ENCODE measurements around the gene TSPAN7. TPM values are rescaled to one million over a fixed set of nuclear protein-coding genes. Genes with fewer than 3 reads are reported as not detected.

TSPAN7 gene
- total RNA-seq, 1 donor from 2014 or later, result 38.5 TPM

GRCh38 chrX:38626296-38626695 lies 65.0 kb downstream of the TSPAN7 start:
- no peak for DNase-seq (ENCODE audit: extremely low spot score in 2 of 2)
- Histone ChIP-seq H3K36me3 (no peaks in the 10 kb centered on the region), H3K9me3 (no peaks in the 10 kb centered on the region), H3K27me3 (no peaks in the 10 kb centered on the region), H3K27ac (no peak overlapping the region), H3K4me3 (no peak overlapping the region), H3K4me1 (no peaks in the 10 kb centered on the region)
- TF ChIP-seq CTCF (IDR thresholded peaks at IDR 0.05) (no peak), POLR2A (IDR thresholded peaks at IDR 0.05) (no peak), POLR2AphosphoS5 (IDR thresholded peaks at IDR 0.05; ENCODE audit: insufficient read depth in 1 of 2, low read depth in 1 of 2) (no peak)
- intact Hi-C loops (cut with DNase I), result no loop called here

GRCh38 chrX:38627683-38628082 lies 66.3 kb downstream of the TSPAN7 start:
- H3K36me3 ChIP-seq, result no peaks in the 10 kb centered on the region
- no peaks in the 10 kb centered on the region for H3K27me3 ChIP-seq
- H3K4me1 ChIP-seq, result no peaks in the 10 kb centered on the region
- no peak for DNase-seq (ENCODE audit: extremely low spot score in 2 of 2)
- TF ChIP-seq POLR2A (IDR thresholded peaks at IDR 0.05) (no peak), CTCF (IDR thresholded peaks at IDR 0.05) (no peak), POLR2AphosphoS5 (IDR thresholded peaks at IDR 0.05; ENCODE audit: insufficient read depth in 1 of 2, low read depth in 1 of 2) (no peak)
- H3K9me3 ChIP-seq, result no peaks in the 10 kb centered on the region
- intact Hi-C loops (cut with DNase I), result no loop called here
- H3K4me3 ChIP-seq, result no peak overlapping the region
- H3K27ac ChIP-seq, result no peak overlapping the region

- H3K27ac ChIP-seq, result no peak overlapping the region
- H3K4me3 ChIP-seq, result no peak overlapping the region
- H3K27me3 ChIP-seq, result no peaks in the 10 kb centered on the region
- H3K36me3 ChIP-seq, result no peaks in the 10 kb centered on the region
- no peak for DNase-seq (ENCODE audit: extremely low spot score in 2 of 2)
- H3K4me1 ChIP-seq, result no peaks in the 10 kb centered on the region
- intact Hi-C loops (cut with DNase I), result no loop called here
- TF ChIP-seq CTCF (IDR thresholded peaks at IDR 0.05), result no peak
- no peak for TF ChIP-seq POLR2A (IDR thresholded peaks at IDR 0.05)
- no peak for TF ChIP-seq POLR2AphosphoS5 (IDR thresholded peaks at IDR 0.05; ENCODE audit: insufficient read depth in 1 of 2, low read depth in 1 of 2)
- H3K9me3 ChIP-seq, result no peaks in the 10 kb centered on the region
Observed at GRCh38 chrX:38628587-38628986, 67.2 kb downstream of the TSPAN7 start.

GRCh38 chrX:38632516-38632915 lies 71.2 kb downstream of the TSPAN7 start:
- Histone ChIP-seq H3K9me3 (no peaks in the 10 kb centered on the region), H3K4me3 (no peak overlapping the region), H3K36me3 (no peaks in the 10 kb centered on the region), H3K4me1 (no peaks in the 10 kb centered on the region), H3K27me3 (no peaks in the 10 kb centered on the region), H3K27ac (no peak overlapping the region)
- no peak for TF ChIP-seq CTCF (IDR thresholded peaks at IDR 0.05)
- no peak for DNase-seq (ENCODE audit: extremely low spot score in 2 of 2)
- intact Hi-C loops (cut with DNase I), result no loop called here

- H3K36me3 ChIP-seq, result no peaks in the 10 kb centered on the region
- intact Hi-C loops (cut with DNase I), result no loop called here
- no peaks in the 10 kb centered on the region for H3K27me3 ChIP-seq
- no peaks in the 10 kb centered on the region for H3K9me3 ChIP-seq
- TF ChIP-seq POLR2AphosphoS5 (IDR thresholded peaks at IDR 0.05; ENCODE audit: insufficient read depth in 1 of 2, low read depth in 1 of 2) (no peak), CTCF (IDR thresholded peaks at IDR 0.05) (no peak)
- no peak overlapping the region for H3K4me3 ChIP-seq
- no peaks in the 10 kb centered on the region for H3K4me1 ChIP-seq
- DNase-seq (ENCODE audit: extremely low spot score in 2 of 2), result no peak
- H3K27ac ChIP-seq, result no peak overlapping the region
Observed at GRCh38 chrX:38634665-38635064, 73.3 kb downstream of the TSPAN7 start.

Measured in vagina (tissue), 2 donors.